Heart left ventricle (tissue), 16 donors: ENCODE data around the gene PRDM15. TPM values are rescaled to one million over a fixed set of nuclear protein-coding genes. Genes with fewer than 3 reads are reported as not detected.

Experiments used
- ATAC-seq, 4 donors: fragments of 200-7000 bp; cut with Tn5 transposase; one replicate each; pipeline ENCODE4 v1.9.1; 2020 to 2022; ENCODE audit warnings: moderate library complexity in 4 of 4, mild to moderate bottlenecking in 3 of 4, moderate number of reproducible peaks in 1 of 4
- DNase-seq, 5 donors: peaks; one replicate each; pipeline ENCODE4 v3.0.0-alpha.2; 2020
- H3K27ac ChIP-seq, 12 donors: fragments of 200-600 bp; sonication (generic) in 4 of 12; one replicate each; pipeline versions ENCODE4 v1.5.0 to v1.8.0; 2016 to 2022; ENCODE audit warnings: mild to moderate bottlenecking in 2 of 12
- H3K27me3 ChIP-seq, 9 donors: fragments of 200-600 bp; sonication (generic) in 2 of 9; one replicate each; pipeline versions ENCODE4 v1.5.1 to v1.8.0; 2016 to 2022; ENCODE audit warnings: mild to moderate bottlenecking in 3 of 9
- H3K36me3 ChIP-seq, 9 donors: fragments of 200-600 bp; sonication (generic) in 2 of 9; one replicate each; pipeline versions ENCODE4 v1.5.0 to v1.8.0; 2018 to 2022; ENCODE audit warnings: mild to moderate bottlenecking in 2 of 9
- H3K4me1 ChIP-seq, 12 donors: fragments of 200-600 bp; sonication (generic) in 4 of 12; one replicate each; pipeline versions ENCODE4 v1.5.0 to v1.8.0; 2016 to 2022; ENCODE audit warnings: mild to moderate bottlenecking in 3 of 12
- H3K4me3 ChIP-seq, 12 donors: fragments of 200-600 bp; sonication (generic) in 4 of 12; one replicate each; pipeline versions ENCODE4 v1.5.0 to v1.8.0; 2017 to 2022; ENCODE audit warnings: mild to moderate bottlenecking in 9 of 12, moderate library complexity in 4 of 12
- H3K9me3 ChIP-seq, 12 donors: fragments of 200-600 bp; sonication (generic) in 4 of 12; one replicate each; pipeline versions ENCODE4 v1.5.0 to v1.8.0; 2016 to 2022; ENCODE audit warnings: mild to moderate bottlenecking in 1 of 12
- CTCF ChIP-seq, 12 donors: fragments of 200-600 bp; sonication (generic) in 4 of 12; IDR thresholded peaks; one replicate each; pipeline versions ENCODE4 v1.5.0 to v1.8.0; 2018 to 2022; ENCODE audit warnings: antibody characterized with exemption in 12 of 12, mild to moderate bottlenecking in 5 of 12
- POLR2A ChIP-seq, 2 donors: fragments of 450-650 bp; IDR thresholded peaks; one replicate each; pipeline ENCODE4 v1.6.1; 2017; ENCODE audit warnings: antibody characterized with exemption in 2 of 2, mild to moderate bottlenecking in 2 of 2, moderate library complexity in 2 of 2
- WGBS, 4 donors: extraction: QIAGEN DNeasy Blood & Tissue Kit in 2 of 4; methylation state at CpG; one replicate each; pipeline versions ENCODE4 v1.1.5 to v1.1.7; 2013 to 2018; 5-methylcytosine and 5-hydroxymethylcytosine counted together
- intact Hi-C, 10 donors: fragments of 100-400 bp; cut with DNase I; formaldehyde crosslinking; loops; one replicate each; pipeline versions ENCODE4 v1.11.1 to v1.14.2; 2022
- polyA plus RNA-seq, 2 donors: library from polyadenylated mRNA; stranded (reverse); fragments of 200-250 nt; gene quantifications; one replicate each; pipeline ENCODE4 v1.2.3, GENCODE V29; 2013
- total RNA-seq, 9 donors: library from RNA; depleted of rRNA in 2 of 9; stranded (reverse); fragments of >200 nt in 2 of 9; fragmentation: NEBNext Ultra II Directional in 3 of 9; extraction: Animal tissue kit (Norgen Biotek cat#: 25700) in 3 of 9; gene quantifications; one replicate each; pipeline versions ENCODE4 v1.1.0 to v1.2.4, GENCODE V29; 2016 to 2023
- donor health status: ischemic (EF 13 %, LVEDD 7.1; RV severe dilation, severe dysfunction).
- donor health status: healthy with polysubstance abuse.
- donor health status: DM: no; HTN: yes; CAD: no.
- donor health status: DM: no; HTN: no; CAD: no.
- donor health status: ischemic (EF 25% LVEDD 6.9; RV normal size, moderate dysfunction).
- donor health status: ischemic (EF 25% LVEDD 5.7; RV mildly dilated, moderate dysfunction).
- donor health status: healthy.
- donor health status: DM: yes; HTN: yes; CAD: no.
- donor health status: ischemic (EF 35%, LVEDD 5.7; RV mildly dilated, moderate dysfunction).
- donor health status: nonischemic (EF 11% LVEDD 7.7; RV severe dilation, severe dysfunction).
- donor health status: DM: yes; HTN: yes; CAD: no.
- donor health status: PGD.
- donor health status: ischemic (EF 29% LVEDD 5.4; RV normal size, mild dysfunction).
- donor health status: nonischemic (EF 23%, LVEDD 6.1; RV moderate dilation, normal function).

PRDM15 gene
- total and polyA plus RNA-seq, 11 donors = 2.1 to 6.3 (median 2.7) TPM

GRCh38 chr21:41916888-41917433, 37.8 kb upstream of the PRDM15 start:
- peaks cover 0 to 16% (median 9%) of the 10 kb centered on the region in 12 donors for H3K4me1 ChIP-seq
- intact Hi-C loops = no loop called here
- peak overlapping the region in 4 of 12 donors; percentile 4 to 45 (median 30) for H3K27ac ChIP-seq
- DNase-seq (no peak), ATAC-seq (no peak)
- H3K36me3 ChIP-seq = peaks cover 0 to 73% (median 46%) of the 10 kb centered on the region in 9 donors
- H3K9me3 ChIP-seq = no peaks in the 10 kb centered on the region
- H3K4me3 ChIP-seq = no peak overlapping the region
- no peaks in the 10 kb centered on the region for H3K27me3 ChIP-seq
- no peak for TF ChIP-seq POLR2A (IDR thresholded peaks at IDR 0.05)
- TF ChIP-seq CTCF (IDR thresholded peaks at IDR 0.05) = no peak
- 63 to 100% (median 82%) methylated on average over 2 to 3 of the region's 3 CpGs for WGBS, 4 donors

GRCh38 chr21:41914965-41915364, 35.8 kb upstream of the PRDM15 start:
- Histone ChIP-seq H3K36me3 (peaks cover 0 to 87% (median 66%) of the 10 kb centered on the region in 9 donors), H3K9me3 (no peaks in the 10 kb centered on the region), H3K27ac (no peak overlapping the region), H3K4me3 (no peak overlapping the region), H3K4me1 (no peaks in the 10 kb centered on the region), H3K27me3 (no peaks in the 10 kb centered on the region)
- intact Hi-C loops = no loop called here
- ATAC-seq (no peak), DNase-seq (no peak)
- WGBS, 4 donors = 82 to 95% (median 92%) methylated on average over 6 of the region's 6 CpGs
- TF ChIP-seq CTCF (IDR thresholded peaks at IDR 0.05) = no peak
- TF ChIP-seq POLR2A (IDR thresholded peaks at IDR 0.05) = no peak

- H3K4me1 ChIP-seq = no peaks in the 10 kb centered on the region
- no peak overlapping the region for H3K27ac ChIP-seq
- WGBS, 4 donors = 92 to 97% (median 95%) methylated on average over 12 of the region's 12 CpGs
- no peak overlapping the region for H3K4me3 ChIP-seq
- DNase-seq = no peak
- no peaks in the 10 kb centered on the region for H3K9me3 ChIP-seq
- peaks cover 0 to 92% (median 71%) of the 10 kb centered on the region in 9 donors for H3K36me3 ChIP-seq
- H3K27me3 ChIP-seq = no peaks in the 10 kb centered on the region
- ATAC-seq = no peak
- intact Hi-C loops = no loop called here
- TF ChIP-seq POLR2A (IDR thresholded peaks at IDR 0.05) = no peak
- TF ChIP-seq CTCF (IDR thresholded peaks at IDR 0.05) = no peak
Measured at GRCh38 chr21:41914358-41914757, 35.2 kb upstream of the PRDM15 start.

- no peak for ATAC-seq
- H3K4me1 ChIP-seq = no peaks in the 10 kb centered on the region
- H3K4me3 ChIP-seq = no peak overlapping the region
- peaks cover 0 to 96% (median 80%) of the 10 kb centered on the region in 9 donors for H3K36me3 ChIP-seq
- 95 to 99% (median 96%) methylated on average over 9 of the region's 9 CpGs for WGBS, 4 donors
- intact Hi-C loops = no loop called here
- TF ChIP-seq POLR2A (IDR thresholded peaks at IDR 0.05) = no peak
- no peaks in the 10 kb centered on the region for H3K27me3 ChIP-seq
- H3K27ac ChIP-seq = no peak overlapping the region
- no peaks in the 10 kb centered on the region for H3K9me3 ChIP-seq
- no peak for DNase-seq
Measured at GRCh38 chr21:41913230-41913629, 34.1 kb upstream of the PRDM15 start.

GRCh38 chr21:41908829-41909228, 29.7 kb upstream of the PRDM15 start:
- no peak for TF ChIP-seq CTCF (IDR thresholded peaks at IDR 0.05)
- no peak for TF ChIP-seq POLR2A (IDR thresholded peaks at IDR 0.05)
- Histone ChIP-seq H3K9me3 (no peaks in the 10 kb centered on the region), H3K4me3 (no peak overlapping the region), H3K4me1 (no peaks in the 10 kb centered on the region), H3K36me3 (peaks cover 0 to 99% (median 88%) of the 10 kb centered on the region in 9 donors), H3K27me3 (no peaks in the 10 kb centered on the region), H3K27ac (no peak overlapping the region)
- no peak for DNase-seq
- intact Hi-C loops = no loop called here
- ATAC-seq = no peak
- 70 to 85% (median 83%) methylated on average over 3 of the region's 3 CpGs for WGBS, 4 donors
